ENCODE data around the gene PRL.

PRL gene

GRCh38 chr6:22239261-22239921 is 57.4 kb downstream of the PRL start:
- Histone ChIP-seq H3K27me3 (ENCODE audit: control insufficient read depth in 5 of 5, insufficient read depth in 4 of 5, low read length in 5 of 5) (no peaks in the 10 kb centered on the region), H3K27ac (ENCODE audit: low read depth, low read length) (peak overlapping the region; percentile 59), H3K9me3 (ENCODE audit: control insufficient read depth in 5 of 5, low read length in 5 of 5) (peaks cover 0 to 4% (median 0%) of the 10 kb centered on the region in 5 donors), H3K9ac (ENCODE audit: low read length in 5 of 5) (no peak overlapping the region), H3K36me3 (ENCODE audit: control insufficient read depth in 5 of 5, insufficient read depth in 5 of 5, low read length in 5 of 5) (no peaks in the 10 kb centered on the region), H3K4me3 (ENCODE audit: low read depth in 1 of 5, low read length in 5 of 5) (no peak overlapping the region), H3K4me1 (ENCODE audit: control insufficient read depth in 5 of 5, insufficient read depth in 5 of 5, low read length in 5 of 5) (peaks cover 0 to 10% (median 0%) of the 10 kb centered on the region in 5 donors)

GRCh38 chr6:22238861-22239260 is 58.0 kb downstream of the PRL start:
- H3K9ac ChIP-seq (ENCODE audit: low read length in 5 of 5), result no peak overlapping the region
- no peaks in the 10 kb centered on the region for H3K36me3 ChIP-seq (ENCODE audit: control insufficient read depth in 5 of 5, insufficient read depth in 5 of 5, low read length in 5 of 5)
- H3K4me3 ChIP-seq (ENCODE audit: low read depth in 1 of 5, low read length in 5 of 5), result no peak overlapping the region
- H3K27ac ChIP-seq (ENCODE audit: low read depth, low read length), result peak overlapping the region; percentile 59
- peaks cover 0 to 4% (median 0%) of the 10 kb centered on the region in 5 donors for H3K9me3 ChIP-seq (ENCODE audit: control insufficient read depth in 5 of 5, low read length in 5 of 5)
- H3K27me3 ChIP-seq (ENCODE audit: control insufficient read depth in 5 of 5, insufficient read depth in 4 of 5, low read length in 5 of 5), result no peaks in the 10 kb centered on the region
- peaks cover 0 to 10% (median 0%) of the 10 kb centered on the region in 5 donors for H3K4me1 ChIP-seq (ENCODE audit: control insufficient read depth in 5 of 5, insufficient read depth in 5 of 5, low read length in 5 of 5)

DNA sequence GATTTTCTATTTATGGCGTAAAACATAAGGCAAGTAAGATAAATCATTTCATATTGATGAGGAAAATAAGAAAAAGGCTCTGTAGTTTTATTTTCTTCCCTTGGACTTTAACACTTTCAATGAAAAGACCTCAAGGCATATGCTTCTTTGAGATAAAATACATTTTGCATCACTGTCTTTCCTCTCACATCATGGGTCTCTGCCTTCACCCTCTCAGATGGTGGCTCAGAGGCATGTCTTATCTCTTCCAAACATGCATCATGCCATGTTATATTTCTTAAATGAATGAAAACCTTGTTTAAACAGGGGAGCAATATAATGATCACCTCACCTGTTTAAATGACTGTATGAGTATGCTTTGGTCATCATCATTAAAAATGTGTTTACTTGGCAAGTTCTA is 59.3 kb downstream of the PRL start:
- H3K4me1 ChIP-seq (ENCODE audit: control insufficient read depth in 5 of 5, insufficient read depth in 5 of 5, low read length in 5 of 5), result peaks cover 0 to 10% (median 0%) of the 10 kb centered on the region in 5 donors
- H3K27ac ChIP-seq (ENCODE audit: low read depth, low read length), result no peak overlapping the region
- H3K9me3 ChIP-seq (ENCODE audit: control insufficient read depth in 5 of 5, low read length in 5 of 5), result peaks cover 0 to 4% (median 0%) of the 10 kb centered on the region in 5 donors
- no peak overlapping the region for H3K4me3 ChIP-seq (ENCODE audit: low read depth in 1 of 5, low read length in 5 of 5)
- H3K9ac ChIP-seq (ENCODE audit: low read length in 5 of 5), result no peak overlapping the region
- H3K36me3 ChIP-seq (ENCODE audit: control insufficient read depth in 5 of 5, insufficient read depth in 5 of 5, low read length in 5 of 5), result no peaks in the 10 kb centered on the region
- H3K27me3 ChIP-seq (ENCODE audit: control insufficient read depth in 5 of 5, insufficient read depth in 4 of 5, low read length in 5 of 5), result no peaks in the 10 kb centered on the region
